ENCODE results near the gene WDR91. TPM values are rescaled to one million over a fixed set of nuclear protein-coding genes. Genes with fewer than 3 reads are reported as not detected.

The WDR91 gene
- total and polyA plus RNA-seq, 2 donors (not counting 3 experiments of a cell fraction or from before 2014, with no cell fraction given): 6.7 to 7.0 TPM

- Histone ChIP-seq H3K4me2 (ENCODE audit: insufficient read depth, low read length) (no peak overlapping the region), H3K9me1 (replicated peaks; ENCODE audit: control insufficient read depth, extremely low read depth, insufficient read depth, low read length) (no peaks in the 10 kb centered on the region), H3K9me3 (replicated peaks; ENCODE audit: control insufficient read depth, insufficient read depth, low read length) (no peaks in the 10 kb centered on the region), H3K27ac (ENCODE audit: insufficient read depth, low read depth, low read length) (no peak overlapping the region), H3K9ac (replicated peaks; ENCODE audit: extremely low read depth, insufficient read depth, low read length) (no peak overlapping the region), H3K36me3 (ENCODE audit: control insufficient read depth in 2 of 2, extremely low read depth in 1 of 2, insufficient read depth in 2 of 2, low read length in 2 of 2) (no peaks in the 10 kb centered on the region), H3K4me1 (ENCODE audit: control insufficient read depth, extremely low read depth, insufficient read depth, low read length) (peaks cover 3% of the 10 kb centered on the region), H2AFZ (ENCODE audit: low read depth, low read length) (no peak overlapping the region), H3K4me3 (replicated peaks in 1 of 3; ENCODE audit: insufficient read depth in 1 of 3, low read depth in 1 of 3, low read length in 3 of 3) (no peak overlapping the region), H3K79me2 (ENCODE audit: control insufficient read depth, insufficient read depth, low read length) (no peaks in the 10 kb centered on the region), H3K27me3 (ENCODE audit: control insufficient read depth in 2 of 2, insufficient read depth in 2 of 2, low read length in 2 of 2) (peaks cover 0 to 1% of the 10 kb centered on the region in 2 experiments), H4K20me1 (replicated peaks; ENCODE audit: control insufficient read depth, extremely low read depth, insufficient read depth, low read length) (no peaks in the 10 kb centered on the region)
- dilution Hi-C loops (cut with MboI; ENCODE audit: extremely low pct_ligation_motif_present, low sequenced_read_pairs): no loop called here
- CTCF ChIA-PET: interaction anchor here (4.4 kb wide), 1 partner anchor 15 kb away, joined by 31 read pairs; no protein-coding TSS in a partner anchor
- POLR2A ChIA-PET: no interaction called here
- DNase-seq (ENCODE audit: low read depth, low spot score): no peak
- no TSS peak for BruUV-seq (replicated peaks)
- FAIRE-seq: no peak
- intact Hi-C loops (cut with micrococcal nuclease): no loop called here
- TF ChIP-seq GATA2 (IDR thresholded peaks at IDR 0.05; ENCODE audit: insufficient read depth, insufficient read length, low read depth, low read length) (no peak), FOS (IDR thresholded peaks at IDR 0.05; ENCODE audit: borderline replicate concordance, insufficient read depth, low read length) (no peak), JUN (IDR thresholded peaks at IDR 0.05; ENCODE audit: borderline replicate concordance, insufficient read depth, insufficient read length, low read depth) (no peak), MYC (IDR thresholded peaks at IDR 0.05; ENCODE audit: low read depth, low read length) (no peak), POLR2A (IDR thresholded peaks at IDR 0.05; ENCODE audit: low read depth, low read length) (no peak), EZH2 (IDR thresholded peaks at IDR 0.05; ENCODE audit: borderline replicate concordance, low read depth, low read length, severe bottlenecking) (no peak), CTCF (IDR thresholded peaks at IDR 0.05; ENCODE audit: extremely low read depth in 1 of 2, insufficient read depth in 1 of 2, low read depth in 1 of 2, low read length in 2 of 2) (no peak), MAX (IDR thresholded peaks at IDR 0.05; ENCODE audit: insufficient read depth, insufficient read length) (no peak), POLR2AphosphoS5 (IDR thresholded peaks at IDR 0.05; ENCODE audit: insufficient read depth, low read depth, low read length) (no peak)
Measured at GRCh38 chr7:135259702-135260101, 48.4 kb upstream of the WDR91 start.

All from endothelial cell of umbilical vein (primary cell).